Measurements from ENCODE around the gene ANKRD33B. TPM values are rescaled to one million over a fixed set of nuclear protein-coding genes. Genes with fewer than 3 reads are reported as not detected.
"Not testable (repeated sequence)": the region's sequence is repeated elsewhere in the genome, so short reads cannot be mapped to it uniquely, and the experiment has no call there.

Gene ANKRD33B
- total RNA-seq, 4 donors from 2014 or later, result 0.70 to 6.6 (median 3.6) TPM

- Histone ChIP-seq H3K9me3 (no peaks in the 10 kb centered on the region), H3K4me3 (no peak overlapping the region), H3K27me3 (no peaks in the 10 kb centered on the region), H3K4me1 (peaks cover 0 to 2% (median under 1%) of the 10 kb centered on the region in 4 donors), H3K27ac (no peak overlapping the region), H3K36me3 (no peaks in the 10 kb centered on the region)
- no peak for TF ChIP-seq CTCF (IDR thresholded peaks at IDR 0.05)
- no peak for TF ChIP-seq POLR2A (IDR thresholded peaks at IDR 0.05)
- peak in 1 of 3 donors; percentile 31 for DNase-seq
Observed at GRCh38 chr5:10572451-10572850, 8.6 kb downstream of the ANKRD33B start.

GRCh38 chr5:10573487-10574145, 9.7 kb downstream of the ANKRD33B start:
- H3K4me3 ChIP-seq, result no peak overlapping the region
- no peak for TF ChIP-seq POLR2A (IDR thresholded peaks at IDR 0.05)
- TF ChIP-seq CTCF (IDR thresholded peaks at IDR 0.05), result no peak

DNA sequence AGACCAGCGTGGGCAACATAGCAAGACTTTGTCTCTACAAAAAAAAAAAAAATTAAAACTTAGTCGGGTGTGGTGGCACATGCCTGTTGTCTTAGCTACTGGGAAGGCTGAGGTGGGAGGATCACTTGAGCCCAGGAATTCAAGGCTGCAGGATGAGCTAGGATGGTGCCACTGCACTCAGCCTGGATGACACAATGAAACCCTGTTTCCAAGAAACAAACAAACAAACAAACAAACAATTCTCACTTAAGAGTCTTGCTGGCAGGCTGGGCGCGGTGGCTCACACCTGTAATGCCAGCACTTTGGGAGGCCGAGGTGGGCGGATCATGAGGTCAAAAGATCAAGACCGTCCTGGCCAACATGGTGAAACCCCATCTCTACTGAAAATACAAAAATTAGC, 11.0 kb downstream of the ANKRD33B start:
- H3K9me3 ChIP-seq, H3K36me3 ChIP-seq, H3K27me3 ChIP-seq, DNase-seq, H3K4me3 ChIP-seq, H3K27ac ChIP-seq: not testable (repeated sequence)
- H3K4me1 ChIP-seq, result peaks cover 0 to 13% (median 8%) of the 10 kb centered on the region in 4 donors

More at GRCh38 chr5:10573487-10574145, 9.7 kb downstream of the ANKRD33B start:
- Histone ChIP-seq H3K4me1 (peaks cover 0 to 11% (median 4%) of the 10 kb centered on the region in 4 donors), H3K27ac (no peak overlapping the region), H3K9me3 (no peaks in the 10 kb centered on the region), H3K36me3 (no peaks in the 10 kb centered on the region), H3K27me3 (no peaks in the 10 kb centered on the region)
- DNase-seq, result peak in 1 of 3 donors; percentile 17

- Histone ChIP-seq H3K4me1 (peaks cover 0 to 13% (median 8%) of the 10 kb centered on the region in 4 donors), H3K9me3 (no peaks in the 10 kb centered on the region), H3K36me3 (no peaks in the 10 kb centered on the region), H3K27ac (no peak overlapping the region), H3K27me3 (no peaks in the 10 kb centered on the region), H3K4me3 (no peak overlapping the region)
- TF ChIP-seq POLR2A (IDR thresholded peaks at IDR 0.05) (no peak), CTCF (IDR thresholded peaks at IDR 0.05) (no peak)
- DNase-seq, result no peak
Observed at GRCh38 chr5:10576121-10576789, 12.4 kb downstream of the ANKRD33B start.

- no peaks in the 10 kb centered on the region for H3K9me3 ChIP-seq
- H3K4me1 ChIP-seq, result peaks cover 0 to 13% (median 8%) of the 10 kb centered on the region in 4 donors
- no peak overlapping the region for H3K4me3 ChIP-seq
- no peak overlapping the region for H3K27ac ChIP-seq
- peak in 2 of 3 donors; percentile 15 to 34 for DNase-seq
- no peaks in the 10 kb centered on the region for H3K36me3 ChIP-seq
- no peak for TF ChIP-seq CTCF (IDR thresholded peaks at IDR 0.05)
- TF ChIP-seq POLR2A (IDR thresholded peaks at IDR 0.05), result no peak
- H3K27me3 ChIP-seq, result no peaks in the 10 kb centered on the region
Observed at GRCh38 chr5:10576790-10577189, 12.9 kb downstream of the ANKRD33B start.
